ENCODE results near the gene IFNL4. TPM values are rescaled to one million over a fixed set of nuclear protein-coding genes. Genes with fewer than 3 reads are reported as not detected.

IFNL4 gene
- total and polyA plus RNA-seq, 2 experiments from 2014 or later: not detected

DNA sequence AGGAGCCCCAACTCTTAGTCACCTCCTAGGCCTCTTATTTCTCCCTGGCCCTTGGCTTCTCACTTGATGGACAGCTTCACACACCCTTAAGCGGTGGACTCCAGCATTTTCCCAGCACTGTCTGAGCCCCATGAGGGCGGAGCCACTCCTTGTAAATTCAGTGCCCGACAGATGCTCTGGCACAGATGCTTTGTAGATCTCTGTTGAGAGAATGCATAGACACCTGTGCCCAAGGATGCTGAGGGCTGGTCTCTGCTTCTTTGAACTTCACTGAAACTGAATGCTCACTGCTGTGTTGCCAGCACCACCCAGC is 47.9 kb downstream of the IFNL4 start (continued):
- TF ChIP-seq, protein P1, sequence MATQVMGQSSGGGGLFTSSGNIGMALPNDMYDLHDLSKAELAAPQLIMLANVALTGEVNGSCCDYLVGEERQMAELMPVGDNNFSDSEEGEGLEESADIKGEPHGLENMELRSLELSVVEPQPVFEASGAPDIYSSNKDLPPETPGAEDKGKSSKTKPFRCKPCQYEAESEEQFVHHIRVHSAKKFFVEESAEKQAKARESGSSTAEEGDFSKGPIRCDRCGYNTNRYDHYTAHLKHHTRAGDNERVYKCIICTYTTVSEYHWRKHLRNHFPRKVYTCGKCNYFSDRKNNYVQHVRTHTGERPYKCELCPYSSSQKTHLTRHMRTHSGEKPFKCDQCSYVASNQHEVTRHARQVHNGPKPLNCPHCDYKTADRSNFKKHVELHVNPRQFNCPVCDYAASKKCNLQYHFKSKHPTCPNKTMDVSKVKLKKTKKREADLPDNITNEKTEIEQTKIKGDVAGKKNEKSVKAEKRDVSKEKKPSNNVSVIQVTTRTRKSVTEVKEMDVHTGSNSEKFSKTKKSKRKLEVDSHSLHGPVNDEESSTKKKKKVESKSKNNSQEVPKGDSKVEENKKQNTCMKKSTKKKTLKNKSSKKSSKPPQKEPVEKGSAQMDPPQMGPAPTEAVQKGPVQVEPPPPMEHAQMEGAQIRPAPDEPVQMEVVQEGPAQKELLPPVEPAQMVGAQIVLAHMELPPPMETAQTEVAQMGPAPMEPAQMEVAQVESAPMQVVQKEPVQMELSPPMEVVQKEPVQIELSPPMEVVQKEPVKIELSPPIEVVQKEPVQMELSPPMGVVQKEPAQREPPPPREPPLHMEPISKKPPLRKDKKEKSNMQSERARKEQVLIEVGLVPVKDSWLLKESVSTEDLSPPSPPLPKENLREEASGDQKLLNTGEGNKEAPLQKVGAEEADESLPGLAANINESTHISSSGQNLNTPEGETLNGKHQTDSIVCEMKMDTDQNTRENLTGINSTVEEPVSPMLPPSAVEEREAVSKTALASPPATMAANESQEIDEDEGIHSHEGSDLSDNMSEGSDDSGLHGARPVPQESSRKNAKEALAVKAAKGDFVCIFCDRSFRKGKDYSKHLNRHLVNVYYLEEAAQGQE (IDR thresholded peaks at IDR 0.05; ENCODE audit: unreplicated experiment): no peak
- TF ChIP-seq ZNF114 (CRISPR knock-in tag; IDR thresholded peaks at IDR 0.05) (no peak), ZNF331 (CRISPR knock-in tag; IDR thresholded peaks at IDR 0.05; ENCODE audit: low read depth) (no peak)
- TF ChIP-seq, protein P2, sequence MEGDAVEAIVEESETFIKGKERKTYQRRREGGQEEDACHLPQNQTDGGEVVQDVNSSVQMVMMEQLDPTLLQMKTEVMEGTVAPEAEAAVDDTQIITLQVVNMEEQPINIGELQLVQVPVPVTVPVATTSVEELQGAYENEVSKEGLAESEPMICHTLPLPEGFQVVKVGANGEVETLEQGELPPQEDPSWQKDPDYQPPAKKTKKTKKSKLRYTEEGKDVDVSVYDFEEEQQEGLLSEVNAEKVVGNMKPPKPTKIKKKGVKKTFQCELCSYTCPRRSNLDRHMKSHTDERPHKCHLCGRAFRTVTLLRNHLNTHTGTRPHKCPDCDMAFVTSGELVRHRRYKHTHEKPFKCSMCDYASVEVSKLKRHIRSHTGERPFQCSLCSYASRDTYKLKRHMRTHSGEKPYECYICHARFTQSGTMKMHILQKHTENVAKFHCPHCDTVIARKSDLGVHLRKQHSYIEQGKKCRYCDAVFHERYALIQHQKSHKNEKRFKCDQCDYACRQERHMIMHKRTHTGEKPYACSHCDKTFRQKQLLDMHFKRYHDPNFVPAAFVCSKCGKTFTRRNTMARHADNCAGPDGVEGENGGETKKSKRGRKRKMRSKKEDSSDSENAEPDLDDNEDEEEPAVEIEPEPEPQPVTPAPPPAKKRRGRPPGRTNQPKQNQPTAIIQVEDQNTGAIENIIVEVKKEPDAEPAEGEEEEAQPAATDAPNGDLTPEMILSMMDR (conservative IDR thresholded peaks at IDR 0.05; ENCODE audit: low read depth in 2 of 2): no peak

DNA sequence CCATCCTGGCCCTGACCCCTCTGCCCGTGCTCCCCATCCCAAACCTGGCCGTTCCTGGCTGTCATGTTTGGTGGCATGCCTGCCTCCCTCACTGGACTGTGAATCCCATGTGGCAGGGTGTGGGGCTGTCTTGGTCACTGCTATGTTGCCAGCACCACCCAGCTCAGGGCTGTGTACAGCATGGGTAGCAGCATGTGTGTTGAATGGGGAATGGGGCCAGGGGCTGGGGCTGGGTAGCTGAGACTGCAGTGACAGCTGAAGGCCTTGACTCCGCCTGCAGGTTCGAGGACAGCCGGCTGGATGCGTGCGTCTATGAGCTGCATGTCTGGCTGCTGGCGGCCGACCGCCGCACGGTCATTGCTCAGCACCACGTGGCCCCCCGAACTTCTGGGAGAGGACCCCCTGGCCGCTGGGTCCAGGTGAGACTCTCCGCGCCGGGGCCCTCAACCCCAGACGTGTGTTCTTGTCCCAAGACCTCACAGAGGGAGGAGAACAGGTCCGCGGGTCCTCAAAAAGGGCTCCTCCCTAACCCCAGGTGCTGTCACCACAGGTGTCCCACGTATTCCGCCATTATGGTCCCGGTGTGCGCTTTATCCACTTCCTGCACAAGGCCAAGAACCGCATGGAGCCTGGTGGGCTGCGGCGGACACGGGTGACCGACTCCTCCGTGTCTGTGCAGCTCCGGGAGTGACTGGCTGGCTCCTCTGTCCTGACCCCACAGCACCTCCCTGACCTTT is 48.4 kb downstream of the IFNL4 start:
- H3K9me3 Mint-ChIP-seq: peaks cover 3% of the 10 kb centered on the region; the same call in 2 of the 3 replicates
- H3K36me3 Mint-ChIP-seq (ENCODE audit: low read depth): no peaks in the 10 kb centered on the region; the same call in 2 of the 3 replicates
- Histone ChIP-seq H3K4me2 (no peak overlapping the region), H3K9me2 (ENCODE audit: insufficient read depth) (no peaks in the 10 kb centered on the region), H3K4me3 (no peak overlapping the region), H3K79me2 (replicated peaks; ENCODE audit: insufficient read depth) (no peaks in the 10 kb centered on the region), H3K4me1 (ENCODE audit: insufficient read depth) (peaks cover 6% of the 10 kb centered on the region), H3K27me3 (ENCODE audit: insufficient read depth) (peaks cover 57% of the 10 kb centered on the region), H3F3A (replicated peaks; ENCODE audit: low read depth) (no peaks in the 10 kb centered on the region), H3K36me3 (ENCODE audit: insufficient read depth) (no peaks in the 10 kb centered on the region), H4K20me1 (replicated peaks; ENCODE audit: insufficient read depth) (no peaks in the 10 kb centered on the region), H3K27ac (ENCODE audit: low read depth) (no peak overlapping the region), H2AFZ (no peak overlapping the region)
- DNase-seq (ENCODE audit: low spot score) (no peak), ATAC-seq (no peak)
- peaks cover 16% of the 10 kb centered on the region for H3K4me1 Mint-ChIP-seq
- no peak overlapping the region; the same call in 2 of the 3 replicates for H3K4me3 Mint-ChIP-seq
- H3K27me3 Mint-ChIP-seq (ENCODE audit: insufficient read depth, low read depth, poor library complexity): peaks cover 49% of the 10 kb centered on the region
- no peak overlapping the region for H3K27ac Mint-ChIP-seq
- TF ChIP-seq, protein P3, sequence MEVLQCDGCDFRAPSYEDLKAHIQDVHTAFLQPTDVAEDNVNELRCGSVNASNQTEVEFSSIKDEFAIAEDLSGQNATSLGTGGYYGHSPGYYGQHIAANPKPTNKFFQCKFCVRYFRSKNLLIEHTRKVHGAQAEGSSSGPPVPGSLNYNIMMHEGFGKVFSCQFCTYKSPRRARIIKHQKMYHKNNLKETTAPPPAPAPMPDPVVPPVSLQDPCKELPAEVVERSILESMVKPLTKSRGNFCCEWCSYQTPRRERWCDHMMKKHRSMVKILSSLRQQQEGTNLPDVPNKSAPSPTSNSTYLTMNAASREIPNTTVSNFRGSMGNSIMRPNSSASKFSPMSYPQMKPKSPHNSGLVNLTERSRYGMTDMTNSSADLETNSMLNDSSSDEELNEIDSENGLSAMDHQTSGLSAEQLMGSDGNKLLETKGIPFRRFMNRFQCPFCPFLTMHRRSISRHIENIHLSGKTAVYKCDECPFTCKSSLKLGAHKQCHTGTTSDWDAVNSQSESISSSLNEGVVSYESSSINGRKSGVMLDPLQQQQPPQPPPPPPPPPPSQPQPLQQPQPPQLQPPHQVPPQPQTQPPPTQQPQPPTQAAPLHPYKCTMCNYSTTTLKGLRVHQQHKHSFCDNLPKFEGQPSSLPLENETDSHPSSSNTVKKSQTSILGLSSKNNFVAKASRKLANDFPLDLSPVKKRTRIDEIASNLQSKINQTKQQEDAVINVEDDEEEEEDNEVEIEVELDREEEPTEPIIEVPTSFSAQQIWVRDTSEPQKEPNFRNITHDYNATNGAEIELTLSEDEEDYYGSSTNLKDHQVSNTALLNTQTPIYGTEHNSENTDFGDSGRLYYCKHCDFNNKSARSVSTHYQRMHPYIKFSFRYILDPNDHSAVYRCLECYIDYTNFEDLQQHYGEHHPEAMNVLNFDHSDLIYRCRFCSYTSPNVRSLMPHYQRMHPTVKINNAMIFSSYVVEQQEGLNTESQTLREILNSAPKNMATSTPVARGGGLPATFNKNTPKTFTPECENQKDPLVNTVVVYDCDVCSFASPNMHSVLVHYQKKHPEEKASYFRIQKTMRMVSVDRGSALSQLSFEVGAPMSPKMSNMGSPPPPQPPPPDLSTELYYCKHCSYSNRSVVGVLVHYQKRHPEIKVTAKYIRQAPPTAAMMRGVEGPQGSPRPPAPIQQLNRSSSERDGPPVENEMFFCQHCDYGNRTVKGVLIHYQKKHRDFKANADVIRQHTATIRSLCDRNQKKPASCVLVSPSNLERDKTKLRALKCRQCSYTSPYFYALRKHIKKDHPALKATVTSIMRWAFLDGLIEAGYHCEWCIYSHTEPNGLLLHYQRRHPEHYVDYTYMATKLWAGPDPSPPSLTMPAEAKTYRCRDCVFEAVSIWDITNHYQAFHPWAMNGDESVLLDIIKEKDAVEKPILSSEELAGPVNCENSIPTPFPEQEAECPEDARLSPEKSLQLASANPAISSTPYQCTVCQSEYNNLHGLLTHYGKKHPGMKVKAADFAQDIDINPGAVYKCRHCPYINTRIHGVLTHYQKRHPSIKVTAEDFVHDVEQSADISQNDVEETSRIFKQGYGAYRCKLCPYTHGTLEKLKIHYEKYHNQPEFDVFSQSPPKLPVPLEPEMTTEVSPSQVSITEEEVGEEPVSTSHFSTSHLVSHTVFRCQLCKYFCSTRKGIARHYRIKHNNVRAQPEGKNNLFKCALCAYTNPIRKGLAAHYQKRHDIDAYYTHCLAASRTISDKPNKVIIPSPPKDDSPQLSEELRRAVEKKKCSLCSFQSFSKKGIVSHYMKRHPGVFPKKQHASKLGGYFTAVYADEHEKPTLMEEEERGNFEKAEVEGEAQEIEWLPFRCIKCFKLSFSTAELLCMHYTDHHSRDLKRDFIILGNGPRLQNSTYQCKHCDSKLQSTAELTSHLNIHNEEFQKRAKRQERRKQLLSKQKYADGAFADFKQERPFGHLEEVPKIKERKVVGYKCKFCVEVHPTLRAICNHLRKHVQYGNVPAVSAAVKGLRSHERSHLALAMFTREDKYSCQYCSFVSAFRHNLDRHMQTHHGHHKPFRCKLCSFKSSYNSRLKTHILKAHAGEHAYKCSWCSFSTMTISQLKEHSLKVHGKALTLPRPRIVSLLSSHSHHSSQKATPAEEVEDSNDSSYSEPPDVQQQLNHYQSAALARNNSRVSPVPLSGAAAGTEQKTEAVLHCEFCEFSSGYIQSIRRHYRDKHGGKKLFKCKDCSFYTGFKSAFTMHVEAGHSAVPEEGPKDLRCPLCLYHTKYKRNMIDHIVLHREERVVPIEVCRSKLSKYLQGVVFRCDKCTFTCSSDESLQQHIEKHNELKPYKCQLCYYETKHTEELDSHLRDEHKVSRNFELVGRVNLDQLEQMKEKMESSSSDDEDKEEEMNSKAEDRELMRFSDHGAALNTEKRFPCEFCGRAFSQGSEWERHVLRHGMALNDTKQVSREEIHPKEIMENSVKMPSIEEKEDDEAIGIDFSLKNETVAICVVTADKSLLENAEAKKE (CRISPR knock-in tag; IDR thresholded peaks at IDR 0.05): no peak
- no peak for TF ChIP-seq ZNF114 (CRISPR knock-in tag; IDR thresholded peaks at IDR 0.05)
- no peak for TF ChIP-seq STAT1 (IDR thresholded peaks at IDR 0.05; ENCODE audit: unreplicated experiment)
- TF ChIP-seq, protein P2 (conservative IDR thresholded peaks at IDR 0.05; ENCODE audit: low read depth in 2 of 2): no peak
- TF ChIP-seq, protein P4, sequence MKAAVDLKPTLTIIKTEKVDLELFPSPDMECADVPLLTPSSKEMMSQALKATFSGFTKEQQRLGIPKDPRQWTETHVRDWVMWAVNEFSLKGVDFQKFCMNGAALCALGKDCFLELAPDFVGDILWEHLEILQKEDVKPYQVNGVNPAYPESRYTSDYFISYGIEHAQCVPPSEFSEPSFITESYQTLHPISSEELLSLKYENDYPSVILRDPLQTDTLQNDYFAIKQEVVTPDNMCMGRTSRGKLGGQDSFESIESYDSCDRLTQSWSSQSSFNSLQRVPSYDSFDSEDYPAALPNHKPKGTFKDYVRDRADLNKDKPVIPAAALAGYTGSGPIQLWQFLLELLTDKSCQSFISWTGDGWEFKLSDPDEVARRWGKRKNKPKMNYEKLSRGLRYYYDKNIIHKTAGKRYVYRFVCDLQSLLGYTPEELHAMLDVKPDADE (IDR thresholded peaks at IDR 0.05): no peak
- no peak for TF ChIP-seq EZH2 (IDR thresholded peaks at IDR 0.05; ENCODE audit: low read depth, unreplicated experiment)
- TF ChIP-seq ZNF331 (CRISPR knock-in tag; IDR thresholded peaks at IDR 0.05; ENCODE audit: low read depth): no peak

Measured in GM23338 (cell line).